ENCODE data around the gene NEK3. TPM values are rescaled to one million over a fixed set of nuclear protein-coding genes. Genes with fewer than 3 reads are reported as not detected.

The NEK3 gene
- total and polyA plus RNA-seq, 4 donors = 3.0 to 4.4 (median 3.9) TPM

DNA sequence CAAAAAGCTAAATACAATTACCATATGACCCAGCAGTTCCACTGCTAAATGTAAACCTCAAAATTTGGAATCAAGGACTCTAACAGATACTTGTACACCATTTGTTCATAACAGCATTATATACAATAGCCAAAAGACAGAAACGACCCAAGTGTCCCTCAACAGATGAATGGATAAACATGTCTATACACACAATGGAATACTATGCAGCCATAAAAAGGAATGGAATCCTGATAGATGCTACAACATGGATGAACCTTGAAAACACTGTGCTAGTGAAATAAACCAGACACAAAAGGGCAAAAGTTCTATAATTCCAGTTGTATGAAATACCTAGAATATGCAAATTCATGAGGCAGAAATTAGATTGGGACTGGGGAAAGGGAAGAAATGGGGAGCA lies 12.2 kb downstream of the NEK3 start:
- TF ChIP-seq RXRA (IDR thresholded peaks at IDR 0.05) = no peak
- TF ChIP-seq HNF4A (conservative IDR thresholded peaks at IDR 0.05) = no peak
- TF ChIP-seq FOXA2 (IDR thresholded peaks at IDR 0.05) = no peak
- TF ChIP-seq SP1 (IDR thresholded peaks at IDR 0.05) = no peak
- TF ChIP-seq GABPA (IDR thresholded peaks at IDR 0.05 in 1 of 2, conservative IDR thresholded peaks at IDR 0.05 in 1 of 2) = no peak
- TF ChIP-seq, protein P1, sequence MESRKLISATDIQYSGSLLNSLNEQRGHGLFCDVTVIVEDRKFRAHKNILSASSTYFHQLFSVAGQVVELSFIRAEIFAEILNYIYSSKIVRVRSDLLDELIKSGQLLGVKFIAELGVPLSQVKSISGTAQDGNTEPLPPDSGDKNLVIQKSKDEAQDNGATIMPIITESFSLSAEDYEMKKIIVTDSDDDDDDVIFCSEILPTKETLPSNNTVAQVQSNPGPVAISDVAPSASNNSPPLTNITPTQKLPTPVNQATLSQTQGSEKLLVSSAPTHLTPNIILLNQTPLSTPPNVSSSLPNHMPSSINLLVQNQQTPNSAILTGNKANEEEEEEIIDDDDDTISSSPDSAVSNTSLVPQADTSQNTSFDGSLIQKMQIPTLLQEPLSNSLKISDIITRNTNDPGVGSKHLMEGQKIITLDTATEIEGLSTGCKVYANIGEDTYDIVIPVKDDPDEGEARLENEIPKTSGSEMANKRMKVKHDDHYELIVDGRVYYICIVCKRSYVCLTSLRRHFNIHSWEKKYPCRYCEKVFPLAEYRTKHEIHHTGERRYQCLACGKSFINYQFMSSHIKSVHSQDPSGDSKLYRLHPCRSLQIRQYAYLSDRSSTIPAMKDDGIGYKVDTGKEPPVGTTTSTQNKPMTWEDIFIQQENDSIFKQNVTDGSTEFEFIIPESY (IDR thresholded peaks at IDR 0.05) = no peak
- TF ChIP-seq, protein P2, sequence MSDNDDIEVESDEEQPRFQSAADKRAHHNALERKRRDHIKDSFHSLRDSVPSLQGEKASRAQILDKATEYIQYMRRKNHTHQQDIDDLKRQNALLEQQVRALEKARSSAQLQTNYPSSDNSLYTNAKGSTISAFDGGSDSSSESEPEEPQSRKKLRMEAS (IDR thresholded peaks at IDR 0.05) = no peak
- no peak for TF ChIP-seq EGR1 (IDR thresholded peaks at IDR 0.05; ENCODE audit: low read depth in 2 of 2)
- no peak for TF ChIP-seq RAD21 (IDR thresholded peaks at IDR 0.05)
- no peak for TF ChIP-seq JUND (IDR thresholded peaks at IDR 0.05)
- TF ChIP-seq, protein P3, sequence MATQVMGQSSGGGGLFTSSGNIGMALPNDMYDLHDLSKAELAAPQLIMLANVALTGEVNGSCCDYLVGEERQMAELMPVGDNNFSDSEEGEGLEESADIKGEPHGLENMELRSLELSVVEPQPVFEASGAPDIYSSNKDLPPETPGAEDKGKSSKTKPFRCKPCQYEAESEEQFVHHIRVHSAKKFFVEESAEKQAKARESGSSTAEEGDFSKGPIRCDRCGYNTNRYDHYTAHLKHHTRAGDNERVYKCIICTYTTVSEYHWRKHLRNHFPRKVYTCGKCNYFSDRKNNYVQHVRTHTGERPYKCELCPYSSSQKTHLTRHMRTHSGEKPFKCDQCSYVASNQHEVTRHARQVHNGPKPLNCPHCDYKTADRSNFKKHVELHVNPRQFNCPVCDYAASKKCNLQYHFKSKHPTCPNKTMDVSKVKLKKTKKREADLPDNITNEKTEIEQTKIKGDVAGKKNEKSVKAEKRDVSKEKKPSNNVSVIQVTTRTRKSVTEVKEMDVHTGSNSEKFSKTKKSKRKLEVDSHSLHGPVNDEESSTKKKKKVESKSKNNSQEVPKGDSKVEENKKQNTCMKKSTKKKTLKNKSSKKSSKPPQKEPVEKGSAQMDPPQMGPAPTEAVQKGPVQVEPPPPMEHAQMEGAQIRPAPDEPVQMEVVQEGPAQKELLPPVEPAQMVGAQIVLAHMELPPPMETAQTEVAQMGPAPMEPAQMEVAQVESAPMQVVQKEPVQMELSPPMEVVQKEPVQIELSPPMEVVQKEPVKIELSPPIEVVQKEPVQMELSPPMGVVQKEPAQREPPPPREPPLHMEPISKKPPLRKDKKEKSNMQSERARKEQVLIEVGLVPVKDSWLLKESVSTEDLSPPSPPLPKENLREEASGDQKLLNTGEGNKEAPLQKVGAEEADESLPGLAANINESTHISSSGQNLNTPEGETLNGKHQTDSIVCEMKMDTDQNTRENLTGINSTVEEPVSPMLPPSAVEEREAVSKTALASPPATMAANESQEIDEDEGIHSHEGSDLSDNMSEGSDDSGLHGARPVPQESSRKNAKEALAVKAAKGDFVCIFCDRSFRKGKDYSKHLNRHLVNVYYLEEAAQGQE (IDR thresholded peaks at IDR 0.05) = no peak
- no peak for TF ChIP-seq NR2F2 (IDR thresholded peaks at IDR 0.05)
- TF ChIP-seq YY1 (IDR thresholded peaks at IDR 0.05) = no peak
- TF ChIP-seq HNF4G (IDR thresholded peaks at IDR 0.05) = no peak
- TF ChIP-seq, protein P4, sequence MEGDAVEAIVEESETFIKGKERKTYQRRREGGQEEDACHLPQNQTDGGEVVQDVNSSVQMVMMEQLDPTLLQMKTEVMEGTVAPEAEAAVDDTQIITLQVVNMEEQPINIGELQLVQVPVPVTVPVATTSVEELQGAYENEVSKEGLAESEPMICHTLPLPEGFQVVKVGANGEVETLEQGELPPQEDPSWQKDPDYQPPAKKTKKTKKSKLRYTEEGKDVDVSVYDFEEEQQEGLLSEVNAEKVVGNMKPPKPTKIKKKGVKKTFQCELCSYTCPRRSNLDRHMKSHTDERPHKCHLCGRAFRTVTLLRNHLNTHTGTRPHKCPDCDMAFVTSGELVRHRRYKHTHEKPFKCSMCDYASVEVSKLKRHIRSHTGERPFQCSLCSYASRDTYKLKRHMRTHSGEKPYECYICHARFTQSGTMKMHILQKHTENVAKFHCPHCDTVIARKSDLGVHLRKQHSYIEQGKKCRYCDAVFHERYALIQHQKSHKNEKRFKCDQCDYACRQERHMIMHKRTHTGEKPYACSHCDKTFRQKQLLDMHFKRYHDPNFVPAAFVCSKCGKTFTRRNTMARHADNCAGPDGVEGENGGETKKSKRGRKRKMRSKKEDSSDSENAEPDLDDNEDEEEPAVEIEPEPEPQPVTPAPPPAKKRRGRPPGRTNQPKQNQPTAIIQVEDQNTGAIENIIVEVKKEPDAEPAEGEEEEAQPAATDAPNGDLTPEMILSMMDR (IDR thresholded peaks at IDR 0.05; ENCODE audit: low read depth, low read length, missing input control) = no peak
- TF ChIP-seq, protein P5, sequence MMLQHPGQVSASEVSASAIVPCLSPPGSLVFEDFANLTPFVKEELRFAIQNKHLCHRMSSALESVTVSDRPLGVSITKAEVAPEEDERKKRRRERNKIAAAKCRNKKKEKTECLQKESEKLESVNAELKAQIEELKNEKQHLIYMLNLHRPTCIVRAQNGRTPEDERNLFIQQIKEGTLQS (IDR thresholded peaks at IDR 0.05) = no peak
- TF ChIP-seq FOXA1 (IDR thresholded peaks at IDR 0.05) = no peak
- no peak for TF ChIP-seq TAF1 (conservative IDR thresholded peaks at IDR 0.05)
- H3K9ac ChIP-seq (ENCODE audit: low read depth in 1 of 2, low read length in 2 of 2) = no peak overlapping the region
- no peaks in the 10 kb centered on the region for H3K27me3 ChIP-seq (ENCODE audit: control insufficient read depth in 4 of 4, insufficient read depth in 4 of 4, low read length in 3 of 4)
- H3K36me3 ChIP-seq (ENCODE audit: control insufficient read depth in 4 of 4, insufficient read depth in 3 of 4, low read depth in 1 of 4, low read length in 3 of 4) = peaks cover 0 to 16% (median 5%) of the 10 kb centered on the region in 4 donors
- WGBS = 81% methylated on average over 1 of the region's 1 CpG
- no peak overlapping the region for H3K4me3 ChIP-seq (ENCODE audit: low read depth in 1 of 3, low read length in 3 of 3)
- no peaks in the 10 kb centered on the region for H3K4me1 ChIP-seq (ENCODE audit: control insufficient read depth in 4 of 4, insufficient read depth in 4 of 4, low read length in 3 of 4)
- DNase-seq (ENCODE audit: low spot score) = no peak
- no peak overlapping the region for H3K27ac ChIP-seq (ENCODE audit: low read depth in 1 of 2, low read length in 2 of 2)
- no peaks in the 10 kb centered on the region for H3K9me3 ChIP-seq (ENCODE audit: control insufficient read depth in 4 of 4, low read length in 3 of 4)
